Ovary (tissue), 3 donors: Measurements from ENCODE around the gene ZNF716.

Source experiments
- CTCF ChIP-seq, 3 donors: fragments of 450-650 bp in 2 of 3; fragments of 200-600 bp in 1 of 3; IDR thresholded peaks; one replicate each; pipeline versions ENCODE4 v1.5.1 to v1.8.0; 2016 to 2022; ENCODE audit warnings: antibody characterized with exemption in 3 of 3, mild to moderate bottlenecking in 1 of 3
- EP300 ChIP-seq: sonication (generic); formaldehyde crosslinking; IDR thresholded peaks from one replicate; pipeline ENCODE4 v1.6.1; 2017; ENCODE audit warnings: antibody characterized with exemption
- POLR2A ChIP-seq: fragments of 450-650 bp; IDR thresholded peaks from one replicate; pipeline ENCODE4 v1.6.1; 2017; ENCODE audit warnings: antibody characterized with exemption, mild to moderate bottlenecking, moderate library complexity
- donor health status: DM: no; HTN: no; CAD: no.

GRCh38 chr7:57423768-57424167, 26.2 kb upstream of the ZNF716 start:
- TF ChIP-seq CTCF (IDR thresholded peaks at IDR 0.05) (no peak), EP300 (no peak), POLR2A (no peak)
